Right lobe of liver (tissue), 4 donors: ENCODE data around the gene ZNF276.

ENCODE experiments used
- POLR2A ChIP-seq: fragments of 450-650 bp; IDR thresholded peaks from one replicate; pipeline ENCODE4 v1.6.1; 2017; ENCODE audit warnings: antibody characterized with exemption, mild to moderate bottlenecking
- TF ChIP-seq, protein P1 (sequence below), 4 donors: fragments of 200-600 bp in 3 of 4; fragments of 450-650 bp in 1 of 4; IDR thresholded peaks; one replicate each; pipeline versions ENCODE4 v1.5.1 to v1.8.0; 2016 to 2022; ENCODE audit warnings: antibody characterized with exemption in 4 of 4, mild to moderate bottlenecking in 2 of 4
- donor health status: DM: no; HTN: no; CAD: no.
- donor health status: DM: no; HTN: no; CAD: no.
- donor health status: DM: no; HTN: yes; CAD: no.

GRCh38 chr16:89722392-89723278 lies 1.3 kb downstream of the ZNF276 start:
- TF ChIP-seq, protein P1, sequence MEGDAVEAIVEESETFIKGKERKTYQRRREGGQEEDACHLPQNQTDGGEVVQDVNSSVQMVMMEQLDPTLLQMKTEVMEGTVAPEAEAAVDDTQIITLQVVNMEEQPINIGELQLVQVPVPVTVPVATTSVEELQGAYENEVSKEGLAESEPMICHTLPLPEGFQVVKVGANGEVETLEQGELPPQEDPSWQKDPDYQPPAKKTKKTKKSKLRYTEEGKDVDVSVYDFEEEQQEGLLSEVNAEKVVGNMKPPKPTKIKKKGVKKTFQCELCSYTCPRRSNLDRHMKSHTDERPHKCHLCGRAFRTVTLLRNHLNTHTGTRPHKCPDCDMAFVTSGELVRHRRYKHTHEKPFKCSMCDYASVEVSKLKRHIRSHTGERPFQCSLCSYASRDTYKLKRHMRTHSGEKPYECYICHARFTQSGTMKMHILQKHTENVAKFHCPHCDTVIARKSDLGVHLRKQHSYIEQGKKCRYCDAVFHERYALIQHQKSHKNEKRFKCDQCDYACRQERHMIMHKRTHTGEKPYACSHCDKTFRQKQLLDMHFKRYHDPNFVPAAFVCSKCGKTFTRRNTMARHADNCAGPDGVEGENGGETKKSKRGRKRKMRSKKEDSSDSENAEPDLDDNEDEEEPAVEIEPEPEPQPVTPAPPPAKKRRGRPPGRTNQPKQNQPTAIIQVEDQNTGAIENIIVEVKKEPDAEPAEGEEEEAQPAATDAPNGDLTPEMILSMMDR (IDR thresholded peaks at IDR 0.05): no peak
- no peak for TF ChIP-seq POLR2A
